ENCODE results near the gene SDK1.

- no peak for TF ChIP-seq ETV6 (conservative IDR thresholded peaks at IDR 0.05 in 1 of 2, IDR thresholded peaks at IDR 0.05 in 1 of 2; ENCODE audit: borderline replicate concordance in 1 of 2, low read depth in 1 of 2)
- TF ChIP-seq EZH2 (IDR thresholded peaks at IDR 0.05; ENCODE audit: borderline replicate concordance, control insufficient read depth, low read depth, low read length) = no peak
These were observed 36.2 kb upstream of the SDK1 start for GRCh38 chr7:3264693-3265339.

Data from GM12878 (cell line).